NCI-H748 (cell line): ENCODE results near the gene CCL13.
"Not testable (repeated sequence)": the region's sequence is repeated elsewhere in the genome, so short reads cannot be mapped to it uniquely, and the experiment has no call there.

ENCODE experiments used
- DNase-seq: peaks from one replicate; lab custom pipeline; 2025; ENCODE audit not compliant: unreplicated experiment; lab: John Stamatoyannopoulos, UW

CCL13 gene

GRCh38 chr17:34356194-34356593, at the start of gene CCL13:
Gene CCL13 (plus strand): TSS chr17:34356480. CDS start chr17:34356527, 47 bp downstream.
- no peak for DNase-seq

- DNase-seq, result no peak
Observed at GRCh38 chr17:34307110-34307509, 49.2 kb upstream of the CCL13 start.

DNA sequence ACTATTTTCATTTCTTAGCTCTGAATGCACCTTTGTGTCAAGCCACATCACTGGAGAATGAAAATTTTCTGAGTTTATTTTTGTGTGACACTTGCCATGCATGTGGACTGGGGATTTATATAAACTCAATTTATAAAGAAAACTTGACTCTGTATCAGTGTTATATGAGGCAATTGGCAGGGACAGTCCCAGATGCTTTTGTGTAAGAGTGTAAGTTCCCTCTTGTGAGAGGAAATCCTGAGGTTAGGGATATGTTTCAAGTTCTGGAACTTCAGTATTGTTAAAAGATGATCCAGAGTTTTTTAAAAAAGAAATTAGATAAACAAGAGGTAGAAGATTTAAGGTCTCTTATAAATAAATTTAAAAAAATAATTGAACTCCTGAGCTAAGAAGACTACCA, 47.9 kb upstream of the CCL13 start:
- no peak for DNase-seq

- no peak for DNase-seq
Observed at GRCh38 chr17:34311291-34311690, 45.0 kb upstream of the CCL13 start.

GRCh38 chr17:34312080-34312479, 44.2 kb upstream of the CCL13 start:
- no peak for DNase-seq

DNA sequence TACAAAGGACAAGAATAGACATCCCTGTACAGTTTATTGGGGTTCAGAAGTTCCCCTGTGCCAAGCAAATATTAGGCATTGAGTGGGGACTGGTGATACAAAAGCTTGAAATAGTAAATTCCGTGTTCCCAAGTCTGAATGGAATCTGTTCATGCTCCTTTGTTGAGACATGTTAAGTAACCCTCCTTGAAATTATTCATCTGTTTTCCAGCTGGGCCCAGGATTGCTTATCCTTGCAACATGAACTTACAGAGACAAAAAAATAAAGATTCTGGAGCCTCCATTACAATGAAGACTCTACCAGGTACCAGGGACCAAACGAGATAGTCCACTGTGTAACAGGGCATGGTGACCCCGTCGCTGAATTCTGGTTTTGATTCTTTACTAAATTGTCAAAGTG, 43.1 kb upstream of the CCL13 start:
- DNase-seq, result no peak

GRCh38 chr17:34314279-34314678, 42.0 kb upstream of the CCL13 start:
- no peak for DNase-seq

DNA sequence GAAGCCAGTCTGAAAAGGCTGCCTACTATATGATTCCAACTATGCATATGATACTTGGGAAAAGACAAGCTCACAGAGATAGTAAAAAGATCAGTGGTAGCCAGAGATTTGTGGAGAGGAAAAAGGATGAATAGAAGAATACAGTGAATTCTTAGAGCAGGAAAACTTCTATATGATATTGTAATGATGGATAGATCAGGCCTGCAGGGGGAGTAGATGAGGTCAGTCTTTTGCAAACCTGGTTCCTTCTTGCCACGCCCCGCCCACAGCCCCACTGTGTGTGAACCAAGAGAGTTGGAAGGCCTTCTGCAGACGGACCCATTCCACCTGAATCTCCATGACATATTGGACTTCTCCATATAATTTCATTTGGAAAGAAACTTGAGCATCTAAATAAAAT, 37.8 kb upstream of the CCL13 start:
- peak; percentile 16 for DNase-seq

- DNase-seq, result no peak
Observed at GRCh38 chr17:34319039-34319483, 37.2 kb upstream of the CCL13 start, which contains the start of gene CCL8. Gene CCL8 (plus strand): TSS chr17:34319435. CDS start chr17:34319502, 67 bp downstream.

- DNase-seq, result no peak
Observed at GRCh38 chr17:34321964-34322363, 34.3 kb upstream of the CCL13 start.

GRCh38 chr17:34327580-34327979, 28.7 kb upstream of the CCL13 start:
- not testable (repeated sequence) for DNase-seq

DNA sequence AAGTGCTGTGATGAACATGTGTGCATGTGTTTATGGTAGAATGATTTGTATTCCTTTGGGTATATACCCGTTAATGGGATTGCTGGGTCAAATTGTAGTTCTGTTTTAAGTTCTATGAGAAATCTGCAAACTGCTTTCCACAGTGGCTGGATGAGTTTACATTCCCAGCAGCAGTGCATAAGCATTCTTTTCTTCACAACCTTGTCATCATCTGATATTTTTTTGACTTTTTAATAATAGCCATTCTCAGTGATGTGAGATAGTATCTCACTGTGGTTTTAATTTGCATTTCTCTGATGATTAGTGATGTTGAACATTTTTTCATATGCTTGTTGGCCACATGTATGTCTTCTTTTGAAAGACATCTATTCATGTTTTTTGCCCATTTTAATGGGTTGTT, 18.6 kb upstream of the CCL13 start:
- no peak for DNase-seq

DNA sequence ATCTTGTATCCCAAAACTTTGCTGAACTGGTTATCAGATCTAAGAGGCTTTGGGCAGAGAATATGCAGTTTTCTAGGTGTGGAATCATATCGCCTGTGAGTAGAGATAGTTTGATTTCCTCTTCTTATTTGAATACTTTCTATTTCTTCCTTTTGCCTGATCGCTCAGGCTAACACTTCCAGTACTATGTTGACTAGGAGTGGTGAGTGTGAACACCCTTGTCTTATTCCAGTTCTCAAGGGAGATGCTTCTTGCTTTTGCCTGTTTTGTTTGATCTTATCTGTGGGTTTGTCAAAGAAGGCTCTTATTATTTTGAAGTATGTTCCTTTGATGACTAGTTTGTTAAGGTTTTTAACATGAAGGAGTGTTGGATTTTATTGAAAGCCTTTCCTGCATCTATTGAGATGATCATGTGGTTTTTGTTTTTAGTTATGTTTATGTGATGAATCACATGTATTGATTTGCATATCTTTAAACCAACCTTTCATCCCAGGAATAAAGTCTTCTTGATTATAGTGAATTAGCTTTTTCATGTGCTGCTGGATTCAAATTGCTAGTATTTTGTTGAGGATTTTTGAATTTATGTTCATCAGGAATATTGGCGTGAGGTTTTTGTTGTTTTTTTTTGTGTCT, 17.0 kb upstream of the CCL13 start:
- DNase-seq, result no peak

DNA sequence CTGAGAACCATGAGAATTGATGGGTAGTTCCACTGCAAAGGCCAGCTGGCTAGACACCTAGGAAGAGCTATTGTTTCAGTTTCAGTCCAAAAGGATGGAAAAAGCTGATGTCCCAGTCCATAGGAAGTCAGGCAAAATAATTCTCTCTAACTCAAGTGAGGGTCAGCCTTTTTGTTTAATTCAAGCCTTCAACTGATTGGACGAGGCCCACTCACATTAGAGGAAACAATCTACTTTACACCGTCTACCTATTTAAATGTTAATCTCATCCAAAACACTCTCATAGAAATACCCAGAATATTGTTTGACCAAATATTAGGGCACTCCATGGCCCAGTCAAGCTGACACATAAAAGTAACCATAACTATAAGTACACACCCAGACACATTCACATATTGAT, 14.4 kb upstream of the CCL13 start:
- DNase-seq, result no peak

- no peak for DNase-seq
Observed at GRCh38 chr17:34347063-34347462, 9.2 kb upstream of the CCL13 start.

- DNase-seq, result no peak
Observed at GRCh38 chr17:34349751-34350150, 6.5 kb upstream of the CCL13 start.

DNA sequence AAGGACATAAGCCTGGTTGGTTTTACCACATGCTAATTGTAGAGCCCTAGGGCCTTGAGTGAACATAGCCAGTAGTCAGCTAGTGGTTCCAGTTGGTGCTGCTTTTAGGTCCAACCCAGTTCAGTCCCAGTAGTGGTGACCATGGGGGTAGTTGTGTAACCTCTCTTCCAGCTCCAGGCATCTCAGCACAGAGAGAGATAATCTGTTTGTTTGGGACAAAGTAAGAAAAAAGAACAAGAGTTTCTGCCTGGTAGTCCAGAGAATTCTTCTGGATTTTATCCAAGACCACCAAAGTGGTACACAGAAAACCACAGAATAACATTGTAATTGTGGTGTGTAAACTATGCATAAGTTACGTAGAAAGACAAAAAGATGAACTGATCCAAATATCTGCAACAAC, 5.2 kb upstream of the CCL13 start:
- DNase-seq, result no peak

- DNase-seq, result no peak
Observed at GRCh38 chr17:34352191-34352590, 4.1 kb upstream of the CCL13 start.

- no peak for DNase-seq
Observed at GRCh38 chr17:34354637-34355036, 1.6 kb upstream of the CCL13 start.

DNA sequence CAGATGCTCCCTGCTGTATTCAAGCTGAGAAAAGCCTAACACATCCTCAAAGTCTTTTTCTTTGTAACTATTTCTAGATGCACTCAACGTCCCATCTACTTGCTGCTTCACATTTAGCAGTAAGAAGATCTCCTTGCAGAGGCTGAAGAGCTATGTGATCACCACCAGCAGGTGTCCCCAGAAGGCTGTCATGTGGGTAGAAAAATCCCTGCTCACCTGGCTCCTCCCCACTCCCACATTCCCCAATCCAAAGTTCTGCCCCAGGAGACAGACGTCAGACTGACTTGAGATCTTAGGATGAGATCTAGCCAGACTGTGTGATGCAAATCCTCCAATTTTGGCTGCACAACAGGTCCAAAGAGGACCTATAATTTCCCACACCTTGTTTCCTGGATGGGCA, 1.1 kb downstream of the CCL13 start:
- DNase-seq, result no peak

GRCh38 chr17:34358631-34359030, 2.4 kb downstream of the CCL13 start:
- DNase-seq, result no peak

DNA sequence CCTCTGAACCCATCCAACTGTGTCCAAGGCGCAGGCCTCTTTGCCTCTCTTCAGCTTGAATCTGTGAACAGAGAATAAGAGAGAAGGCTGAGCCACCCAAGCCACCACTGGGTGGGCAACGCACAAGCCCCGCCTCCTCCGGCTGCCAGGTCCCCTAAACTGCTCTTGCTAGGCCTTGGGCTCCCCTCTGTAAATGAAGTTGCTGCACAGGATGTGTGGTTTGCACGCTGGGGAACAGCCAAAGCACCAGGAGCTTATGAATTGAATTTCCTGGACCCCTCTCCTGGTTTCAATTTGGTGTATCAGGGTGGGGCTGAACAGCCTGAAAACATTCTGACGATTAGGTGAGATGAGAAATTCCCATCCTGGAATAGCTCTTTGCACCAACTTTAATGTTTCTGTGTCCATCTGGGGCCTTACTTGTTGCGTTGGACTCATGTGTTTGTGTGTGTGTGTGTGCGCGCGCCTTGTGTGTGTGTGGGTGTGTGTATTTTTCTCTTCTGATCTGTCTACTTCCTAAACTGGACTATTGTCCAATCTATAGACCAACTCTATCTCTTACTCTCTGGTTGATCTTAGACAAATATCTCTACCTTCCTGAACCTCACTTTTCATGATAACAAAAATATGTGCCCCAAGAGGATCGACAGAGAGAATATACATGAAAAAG, 4.5 kb downstream of the CCL13 start:
- no peak for DNase-seq
